UCSD-AML1 (cell line): ENCODE measurements around the gene PTPN1.

Source experiments
- DNase-seq: peaks from one replicate; lab custom pipeline; 2025; ENCODE audit not compliant: unreplicated experiment; lab: John Stamatoyannopoulos, UW

PTPN1 gene

GRCh38 chr20:50574108-50574507, 63.9 kb downstream of the PTPN1 start:
- no peak for DNase-seq

- DNase-seq: no peak
These were observed 64.4 kb downstream of the PTPN1 start for GRCh38 chr20:50574586-50574985.

- peak; percentile 58 for DNase-seq
These were observed 65.9 kb downstream of the PTPN1 start for GRCh38 chr20:50575865-50576720.

- no peak for DNase-seq
These were observed 67.2 kb downstream of the PTPN1 start for GRCh38 chr20:50577175-50578018.

GRCh38 chr20:50578061-50578777, 68.0 kb downstream of the PTPN1 start:
- no peak for DNase-seq

GRCh38 chr20:50578778-50579165, 68.6 kb downstream of the PTPN1 start:
- no peak for DNase-seq

GRCh38 chr20:50579511-50579910, 69.3 kb downstream of the PTPN1 start:
- no peak for DNase-seq

- DNase-seq: peak; percentile 44
These were observed 70.0 kb downstream of the PTPN1 start for GRCh38 chr20:50580016-50580747.

GRCh38 chr20:50580842-50581544, 70.8 kb downstream of the PTPN1 start:
- no peak for DNase-seq

- DNase-seq: no peak
These were observed 71.9 kb downstream of the PTPN1 start for GRCh38 chr20:50582092-50582491.

- no peak for DNase-seq
These were observed 72.5 kb downstream of the PTPN1 start for GRCh38 chr20:50582591-50583234.

- DNase-seq: no peak
These were observed 73.4 kb downstream of the PTPN1 start for GRCh38 chr20:50583442-50584150.

- no peak for DNase-seq
These were observed 74.5 kb downstream of the PTPN1 start for GRCh38 chr20:50584687-50585086.

GRCh38 chr20:50585214-50585613, 75.0 kb downstream of the PTPN1 start:
- DNase-seq: no peak

- DNase-seq: no peak
These were observed 75.5 kb downstream of the PTPN1 start for GRCh38 chr20:50585678-50586077.

GRCh38 chr20:50586531-50587232, 76.5 kb downstream of the PTPN1 start:
- no peak for DNase-seq

- DNase-seq: no peak
These were observed 77.2 kb downstream of the PTPN1 start for GRCh38 chr20:50587291-50587961.
